ENCODE results near the gene FAM174C. TPM values are rescaled to one million over a fixed set of nuclear protein-coding genes. Genes with fewer than 3 reads are reported as not detected.

Gene FAM174C
- polyA plus RNA-seq, 4 donors, result 13.3 to 30.9 (median 26.1) TPM

- peak in 2 of 4 donors; percentile 91 to 93 for DNase-seq (ENCODE audit: low read depth in 4 of 4, low spot score in 2 of 4)
These were observed 14.4 kb upstream of the FAM174C start for GRCh38 chr19:1260749-1261537.

GRCh38 chr19:1261538-1261797 lies 13.9 kb upstream of the FAM174C start:
- DNase-seq (ENCODE audit: low read depth in 4 of 4, low spot score in 2 of 4), result no peak

- no peak for DNase-seq (ENCODE audit: low read depth in 4 of 4, low spot score in 2 of 4)
These were observed 13.3 kb upstream of the FAM174C start for GRCh38 chr19:1261798-1262622.

GRCh38 chr19:1262623-1263123 lies 12.7 kb upstream of the FAM174C start:
- DNase-seq (ENCODE audit: low read depth in 4 of 4, low spot score in 2 of 4), result no peak

GRCh38 chr19:1263188-1263587 lies 12.1 kb upstream of the FAM174C start:
- DNase-seq (ENCODE audit: low read depth in 4 of 4, low spot score in 2 of 4), result no peak

- DNase-seq (ENCODE audit: low read depth in 4 of 4, low spot score in 2 of 4), result no peak
These were observed 10.3 kb upstream of the FAM174C start for GRCh38 chr19:1264801-1265614.

- no peak for DNase-seq (ENCODE audit: low read depth in 4 of 4, low spot score in 2 of 4)
These were observed 9.7 kb upstream of the FAM174C start for GRCh38 chr19:1265615-1266128.

- DNase-seq (ENCODE audit: low read depth in 4 of 4, low spot score in 2 of 4), result no peak
These were observed 9.0 kb upstream of the FAM174C start for GRCh38 chr19:1266129-1266915.

GRCh38 chr19:1266916-1267476 lies 8.3 kb upstream of the FAM174C start:
- no peak for DNase-seq (ENCODE audit: low read depth in 4 of 4, low spot score in 2 of 4)

GRCh38 chr19:1267477-1268225 lies 7.7 kb upstream of the FAM174C start:
- no peak for DNase-seq (ENCODE audit: low read depth in 4 of 4, low spot score in 2 of 4)

- no peak for DNase-seq (ENCODE audit: low read depth in 4 of 4, low spot score in 2 of 4)
These were observed 6.9 kb upstream of the FAM174C start for GRCh38 chr19:1268226-1269064.

- DNase-seq (ENCODE audit: low read depth in 4 of 4, low spot score in 2 of 4), result peak in 3 of 4 donors; percentile 96 to 98 (median 97)
These were observed 6.3 kb upstream of the FAM174C start, which contains the start of gene CIRBP for GRCh38 chr19:1269065-1269477. Gene CIRBP (plus strand): TSS chr19:1269332. CDS start chr19:1270934, 1,602 bp downstream.

GRCh38 chr19:1269478-1270212 lies 5.7 kb upstream of the FAM174C start:
- DNase-seq (ENCODE audit: low read depth in 4 of 4, low spot score in 2 of 4), result no peak

- DNase-seq (ENCODE audit: low read depth in 4 of 4, low spot score in 2 of 4), result no peak
These were observed 5.0 kb upstream of the FAM174C start for GRCh38 chr19:1270213-1270853.

- DNase-seq (ENCODE audit: low read depth in 4 of 4, low spot score in 2 of 4), result no peak
These were observed 4.3 kb upstream of the FAM174C start for GRCh38 chr19:1270854-1271527.
